WERI-Rb-1 (cell line): ENCODE results near the gene GOLIM4.
"Not testable (repeated sequence)": the region's sequence is repeated elsewhere in the genome, so short reads cannot be mapped to it uniquely, and the experiment has no call there.

ENCODE experiments used
- DNase-seq: peaks from one replicate; pipeline ENCODE4 v3.0.0-alpha.2; 2020
- H3K27ac ChIP-seq: fragments of 250-450 bp; sonication (Bioruptor Pico); 2 replicates; pipeline ENCODE4 v1.5.1; 2020; ENCODE audit warnings: mild to moderate bottlenecking, moderate library complexity
- H3K27me3 ChIP-seq: fragments of 250-450 bp; sonication (Bioruptor Pico); 2 replicates; pipeline ENCODE4 v1.5.1; 2021; ENCODE audit warnings: mild to moderate bottlenecking, low read depth, moderate library complexity; ENCODE audit not compliant: insufficient read depth, severe bottlenecking
- H3K36me3 ChIP-seq: fragments of 250-450 bp; sonication (Bioruptor Pico); 2 replicates; pipeline ENCODE4 v1.5.1; 2020; ENCODE audit warnings: mild to moderate bottlenecking, moderate library complexity
- H3K4me3 ChIP-seq: 2 replicates; pipeline ENCODE4 v1.5.1; 2011; ENCODE audit warnings: low read depth, mild to moderate bottlenecking, control low read depth, low read length
- H3K9me3 ChIP-seq: fragments of 250-450 bp; sonication (Bioruptor Pico); 2 replicates; pipeline ENCODE4 v1.5.1; 2021; ENCODE audit warnings: mild to moderate bottlenecking, moderate library complexity; ENCODE audit not compliant: severe bottlenecking
- TF ChIP-seq, protein P1 (sequence below): IDR thresholded peaks from 2 replicates; pipeline ENCODE4 v1.5.1; 2011; ENCODE audit warnings: low read depth, mild to moderate bottlenecking, control low read depth, inconsistent platforms, low read length

Gene GOLIM4, protein sequence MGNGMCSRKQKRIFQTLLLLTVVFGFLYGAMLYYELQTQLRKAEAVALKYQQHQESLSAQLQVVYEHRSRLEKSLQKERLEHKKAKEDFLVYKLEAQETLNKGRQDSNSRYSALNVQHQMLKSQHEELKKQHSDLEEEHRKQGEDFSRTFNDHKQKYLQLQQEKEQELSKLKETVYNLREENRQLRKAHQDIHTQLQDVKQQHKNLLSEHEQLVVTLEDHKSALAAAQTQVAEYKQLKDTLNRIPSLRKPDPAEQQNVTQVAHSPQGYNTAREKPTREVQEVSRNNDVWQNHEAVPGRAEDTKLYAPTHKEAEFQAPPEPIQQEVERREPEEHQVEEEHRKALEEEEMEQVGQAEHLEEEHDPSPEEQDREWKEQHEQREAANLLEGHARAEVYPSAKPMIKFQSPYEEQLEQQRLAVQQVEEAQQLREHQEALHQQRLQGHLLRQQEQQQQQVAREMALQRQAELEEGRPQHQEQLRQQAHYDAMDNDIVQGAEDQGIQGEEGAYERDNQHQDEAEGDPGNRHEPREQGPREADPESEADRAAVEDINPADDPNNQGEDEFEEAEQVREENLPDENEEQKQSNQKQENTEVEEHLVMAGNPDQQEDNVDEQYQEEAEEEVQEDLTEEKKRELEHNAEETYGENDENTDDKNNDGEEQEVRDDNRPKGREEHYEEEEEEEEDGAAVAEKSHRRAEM

GRCh38 chr3:168095611-168096209, at the start of gene GOLIM4:
GOLIM4 (minus strand) TSS chr3:168095924; CDS start chr3:168095285, 639 bp downstream.
- TF ChIP-seq, protein P1, sequence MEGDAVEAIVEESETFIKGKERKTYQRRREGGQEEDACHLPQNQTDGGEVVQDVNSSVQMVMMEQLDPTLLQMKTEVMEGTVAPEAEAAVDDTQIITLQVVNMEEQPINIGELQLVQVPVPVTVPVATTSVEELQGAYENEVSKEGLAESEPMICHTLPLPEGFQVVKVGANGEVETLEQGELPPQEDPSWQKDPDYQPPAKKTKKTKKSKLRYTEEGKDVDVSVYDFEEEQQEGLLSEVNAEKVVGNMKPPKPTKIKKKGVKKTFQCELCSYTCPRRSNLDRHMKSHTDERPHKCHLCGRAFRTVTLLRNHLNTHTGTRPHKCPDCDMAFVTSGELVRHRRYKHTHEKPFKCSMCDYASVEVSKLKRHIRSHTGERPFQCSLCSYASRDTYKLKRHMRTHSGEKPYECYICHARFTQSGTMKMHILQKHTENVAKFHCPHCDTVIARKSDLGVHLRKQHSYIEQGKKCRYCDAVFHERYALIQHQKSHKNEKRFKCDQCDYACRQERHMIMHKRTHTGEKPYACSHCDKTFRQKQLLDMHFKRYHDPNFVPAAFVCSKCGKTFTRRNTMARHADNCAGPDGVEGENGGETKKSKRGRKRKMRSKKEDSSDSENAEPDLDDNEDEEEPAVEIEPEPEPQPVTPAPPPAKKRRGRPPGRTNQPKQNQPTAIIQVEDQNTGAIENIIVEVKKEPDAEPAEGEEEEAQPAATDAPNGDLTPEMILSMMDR: no peak
- Histone ChIP-seq H3K9me3 (no peaks in the 10 kb centered on the region), H3K4me3 (peak within 1 kb of the TSS; percentile 84), H3K27ac (peak within 1 kb of the TSS; percentile 92), H3K27me3 (no peaks in the 10 kb centered on the region), H3K36me3 (no peaks in the 10 kb centered on the region; the same call in 1 of the 2 replicates)
- DNase-seq: peak; percentile 97

GRCh38 chr3:168141405-168141998, 45.8 kb upstream of the GOLIM4 start:
- no peaks in the 10 kb centered on the region for H3K9me3 ChIP-seq
- H3K36me3 ChIP-seq: no peaks in the 10 kb centered on the region
- H3K27ac ChIP-seq: no peak overlapping the region
- no peaks in the 10 kb centered on the region for H3K27me3 ChIP-seq
- TF ChIP-seq, protein P1: no peak
- H3K4me3 ChIP-seq: no peak overlapping the region
- no peak for DNase-seq

GRCh38 chr3:168139947-168140346, 44.2 kb upstream of the GOLIM4 start:
- no peak overlapping the region for H3K27ac ChIP-seq
- no peaks in the 10 kb centered on the region for H3K36me3 ChIP-seq
- DNase-seq: no peak
- H3K4me3 ChIP-seq: no peak overlapping the region
- no peaks in the 10 kb centered on the region for H3K9me3 ChIP-seq
- H3K27me3 ChIP-seq: no peaks in the 10 kb centered on the region
- TF ChIP-seq, protein P1: no peak

GRCh38 chr3:168138421-168138820, 42.7 kb upstream of the GOLIM4 start:
- H3K27me3 ChIP-seq: no peaks in the 10 kb centered on the region
- H3K9me3 ChIP-seq: no peaks in the 10 kb centered on the region
- H3K4me3 ChIP-seq: no peak overlapping the region
- no peak for DNase-seq
- TF ChIP-seq, protein P1: no peak
- no peaks in the 10 kb centered on the region for H3K36me3 ChIP-seq
- H3K27ac ChIP-seq: no peak overlapping the region

- no peak for DNase-seq
- H3K4me3 ChIP-seq: no peak overlapping the region
- TF ChIP-seq, protein P1: no peak
Observed at GRCh38 chr3:168134931-168135330, 39.2 kb upstream of the GOLIM4 start.

DNA sequence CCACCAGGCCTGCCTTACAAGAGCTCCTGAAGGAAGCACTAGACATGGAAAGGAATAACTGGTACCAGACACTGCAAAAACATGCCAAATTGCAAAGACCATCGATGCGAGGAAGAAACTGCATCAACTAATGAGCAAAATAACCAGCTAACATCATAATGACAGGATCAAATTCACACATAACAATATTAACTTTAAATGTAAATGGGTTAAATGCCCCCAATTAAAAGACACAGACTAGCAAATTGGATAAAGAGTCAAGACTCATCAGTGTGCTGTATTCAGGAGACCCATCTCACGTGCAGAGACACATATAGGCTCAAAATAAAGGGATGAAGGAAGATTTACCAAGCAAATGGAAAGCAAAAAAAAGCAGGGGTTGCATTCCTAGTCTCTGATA, 34.5 kb upstream of the GOLIM4 start:
- not testable (repeated sequence) for H3K27ac ChIP-seq, H3K27me3 ChIP-seq, DNase-seq, H3K9me3 ChIP-seq, H3K36me3 ChIP-seq, H3K4me3 ChIP-seq

More at GRCh38 chr3:168134931-168135330, 39.2 kb upstream of the GOLIM4 start:
- Histone ChIP-seq H3K9me3 (no peaks in the 10 kb centered on the region), H3K27me3 (no peaks in the 10 kb centered on the region), H3K36me3 (no peaks in the 10 kb centered on the region), H3K27ac (no peak overlapping the region)

- not testable (repeated sequence) for H3K36me3 ChIP-seq, H3K9me3 ChIP-seq, H3K27ac ChIP-seq, DNase-seq, H3K4me3 ChIP-seq, H3K27me3 ChIP-seq
Observed at GRCh38 chr3:168128463-168128862, 32.7 kb upstream of the GOLIM4 start.
